SU-DHL-6 (cell line): ENCODE results near the gene CDKL4.

Experiments used
- H2AFZ ChIP-seq: fragments of 200-600 bp; sonication (generic); 2 replicates; pipeline ENCODE4 v1.6.1; 2014; ENCODE audit warnings: low read depth, mild to moderate bottlenecking, moderate library complexity, mixed read lengths, antibody characterized with exemption, low read length; ENCODE audit not compliant: severe bottlenecking
- H3F3A ChIP-seq: fragments of 200-600 bp; shearing (Covaris generic); 2 replicates; pipeline ENCODE4 v1.6.0; 2016; ENCODE audit warnings: antibody characterized with exemption, mild to moderate bottlenecking; ENCODE audit not compliant: insufficient read depth
- H3K27ac ChIP-seq: fragments of 200-600 bp; sonication (generic); 2 replicates; pipeline ENCODE4 v1.5.1; 2016; ENCODE audit warnings: low read depth, mild to moderate bottlenecking, low read length, moderate library complexity, mixed read lengths
- H3K27me3 ChIP-seq: fragments of 200-600 bp; sonication (generic), shearing (Covaris generic); 2 replicates; pipeline ENCODE4 v1.6.0; 2014; ENCODE audit warnings: mild to moderate bottlenecking, low read length
- H3K36me3 ChIP-seq: fragments of 200-600 bp; sonication (generic); 2 replicates; pipeline ENCODE4 v1.6.1; 2014; ENCODE audit warnings: mild to moderate bottlenecking, low read length, mixed read lengths
- H3K4me2 ChIP-seq: fragments of 300-600, 200-600 bp; shearing (Covaris generic), sonication (generic); 2 replicates; pipeline ENCODE4 v1.6.0; 2014; ENCODE audit warnings: low read length, low read depth, mild to moderate bottlenecking; ENCODE audit not compliant: poor library complexity, severe bottlenecking
- H3K4me3 ChIP-seq: fragments of 200-600 bp; sonication (generic); 2 replicates; pipeline ENCODE4 v1.5.1; 2014; ENCODE audit warnings: antibody characterized with exemption, low read length, mild to moderate bottlenecking, mixed read lengths; ENCODE audit not compliant: insufficient read depth, poor library complexity, severe bottlenecking
- H3K79me2 ChIP-seq: fragments of 200-600 bp; sonication (generic); 2 replicates; pipeline ENCODE4 v1.6.1; 2014; ENCODE audit warnings: mild to moderate bottlenecking, low read length, moderate library complexity; ENCODE audit not compliant: insufficient read depth
- H3K9ac ChIP-seq: fragments of 200-600 bp; sonication (generic); 2 replicates; pipeline ENCODE4 v1.7.0; 2014; ENCODE audit warnings: mild to moderate bottlenecking, low read length
- H3K9me2 ChIP-seq: fragments of 200-600 bp; sonication (generic); replicated peaks from 2 replicates; pipeline ENCODE4 v1.6.1; 2014; ENCODE audit warnings: low read length; ENCODE audit not compliant: insufficient read depth
- H3K9me3 ChIP-seq: fragments of 200-600 bp; sonication (generic); 2 replicates; pipeline ENCODE4 v1.6.1; 2014; ENCODE audit warnings: low read length, mixed read lengths; ENCODE audit not compliant: insufficient read depth
- H4K20me1 ChIP-seq: fragments of 200-600 bp; sonication (generic); 2 replicates; pipeline ENCODE4 v1.6.1; 2014; ENCODE audit warnings: low read depth, mild to moderate bottlenecking, antibody characterized with exemption, low read length, moderate library complexity, mixed read lengths
- CTCF ChIP-seq: fragments of 200-600 bp; sonication (generic); IDR thresholded peaks from one replicate; pipeline ENCODE4 v1.5.1; 2017; ENCODE audit warnings: antibody characterized with exemption, mild to moderate bottlenecking, low read length, moderate library complexity; ENCODE audit not compliant: insufficient read depth, poor library complexity, severe bottlenecking
- EZH2phosphoT487 ChIP-seq: fragments of 200-600 bp; sonication (generic), shearing (Covaris generic); conservative IDR thresholded peaks from 2 replicates; pipeline ENCODE4 v1.6.1; 2018; ENCODE audit warnings: mild to moderate bottlenecking, antibody characterized with exemption, low read length, moderate library complexity, mixed read lengths

The CDKL4 gene

DNA sequence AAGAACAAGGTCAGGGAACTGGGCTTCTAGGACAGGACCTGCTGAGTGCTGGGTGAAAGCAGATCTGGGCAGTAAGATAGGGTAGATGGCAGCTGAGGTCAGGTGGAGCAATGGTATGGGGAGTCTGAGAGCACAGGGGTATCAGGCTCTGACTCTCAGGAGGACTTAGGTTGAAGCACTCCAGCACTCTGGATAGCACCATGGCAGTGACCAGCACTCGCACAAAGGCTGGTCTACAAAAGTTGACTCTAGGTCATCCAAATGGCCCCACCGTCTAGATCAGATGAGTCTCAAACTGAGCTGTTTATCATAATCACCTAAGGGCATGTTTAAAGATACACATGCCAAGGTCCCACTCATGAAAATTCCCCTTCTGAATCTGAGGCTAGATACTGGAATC lies 60.1 kb downstream of the CDKL4 start:
- Histone ChIP-seq H3K36me3 (no peaks in the 10 kb centered on the region), H3K27me3 (no peaks in the 10 kb centered on the region), H3K79me2 (no peaks in the 10 kb centered on the region), H3K4me3 (no peak overlapping the region), H3K4me2 (no peak overlapping the region), H3K9me3 (no peaks in the 10 kb centered on the region), H3K9me2 (no peaks in the 10 kb centered on the region), H3K9ac (no peak overlapping the region), H4K20me1 (no peaks in the 10 kb centered on the region), H3F3A (no peaks in the 10 kb centered on the region), H3K27ac (no peak overlapping the region), H2AFZ (no peak overlapping the region)
- TF ChIP-seq EZH2phosphoT487 (no peak), CTCF (no peak)

GRCh38 chr2:39181297-39181696 lies 62.5 kb downstream of the CDKL4 start:
- H3K27me3 ChIP-seq: no peaks in the 10 kb centered on the region
- no peak overlapping the region for H2AFZ ChIP-seq
- H3K36me3 ChIP-seq: no peaks in the 10 kb centered on the region
- H4K20me1 ChIP-seq: no peaks in the 10 kb centered on the region
- no peak for TF ChIP-seq EZH2phosphoT487
- TF ChIP-seq CTCF: no peak
- no peak overlapping the region for H3K27ac ChIP-seq
- H3K9me2 ChIP-seq: no peaks in the 10 kb centered on the region
- H3K4me3 ChIP-seq: no peak overlapping the region
- H3K79me2 ChIP-seq: no peaks in the 10 kb centered on the region
- no peaks in the 10 kb centered on the region for H3K9me3 ChIP-seq
- no peaks in the 10 kb centered on the region for H3F3A ChIP-seq
- H3K4me2 ChIP-seq: no peak overlapping the region
- H3K9ac ChIP-seq: no peak overlapping the region

GRCh38 chr2:39179974-39180960 lies 63.5 kb downstream of the CDKL4 start:
- Histone ChIP-seq H3F3A (no peaks in the 10 kb centered on the region), H3K36me3 (no peaks in the 10 kb centered on the region), H3K4me2 (no peak overlapping the region), H3K27ac (no peak overlapping the region), H2AFZ (no peak overlapping the region), H3K79me2 (no peaks in the 10 kb centered on the region), H3K9me3 (no peaks in the 10 kb centered on the region), H4K20me1 (no peaks in the 10 kb centered on the region), H3K9me2 (no peaks in the 10 kb centered on the region), H3K27me3 (no peaks in the 10 kb centered on the region), H3K9ac (no peak overlapping the region), H3K4me3 (no peak overlapping the region)
- TF ChIP-seq EZH2phosphoT487: no peak
- no peak for TF ChIP-seq CTCF
